HG03469 (cell line): Measurements from ENCODE around the gene KMT2E.
"Not testable (repeated sequence)": the region's sequence is repeated elsewhere in the genome, so short reads cannot be mapped to it uniquely, and the experiment has no call there.

Experiments used
- ATAC-seq: cut with Tn5 transposase; IDR thresholded peaks from one replicate; pipeline ENCODE4 v1.9.1; 2021; ENCODE audit warnings: mild to moderate bottlenecking, moderate library complexity, moderate number of reproducible peaks; ENCODE audit not compliant: unreplicated experiment

The KMT2E gene

DNA sequence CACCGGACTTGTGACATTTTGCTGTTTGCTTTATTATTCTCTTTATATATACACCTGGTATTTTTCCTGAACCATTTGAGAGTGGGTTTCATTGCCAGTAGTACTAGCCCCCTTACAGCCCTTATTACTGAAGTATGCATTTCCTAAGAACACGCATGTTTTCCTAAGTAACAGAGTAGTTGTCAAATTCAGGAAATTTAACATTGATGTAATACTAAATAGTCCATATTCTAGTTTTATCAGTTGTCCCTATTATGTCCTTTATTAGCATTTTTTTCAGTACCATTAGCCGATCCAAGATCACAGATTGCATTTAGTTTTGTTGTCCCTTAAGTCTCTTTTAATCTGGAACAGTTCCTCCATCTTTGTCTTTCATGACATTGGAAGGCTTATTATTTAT lies 8.0 kb downstream of the KMT2E start:
- ATAC-seq = no peak

GRCh38 chr7:105022458-105022857 lies 8.5 kb downstream of the KMT2E start:
- ATAC-seq = no peak

GRCh38 chr7:105024734-105025133 lies 10.7 kb downstream of the KMT2E start:
- no peak for ATAC-seq

DNA sequence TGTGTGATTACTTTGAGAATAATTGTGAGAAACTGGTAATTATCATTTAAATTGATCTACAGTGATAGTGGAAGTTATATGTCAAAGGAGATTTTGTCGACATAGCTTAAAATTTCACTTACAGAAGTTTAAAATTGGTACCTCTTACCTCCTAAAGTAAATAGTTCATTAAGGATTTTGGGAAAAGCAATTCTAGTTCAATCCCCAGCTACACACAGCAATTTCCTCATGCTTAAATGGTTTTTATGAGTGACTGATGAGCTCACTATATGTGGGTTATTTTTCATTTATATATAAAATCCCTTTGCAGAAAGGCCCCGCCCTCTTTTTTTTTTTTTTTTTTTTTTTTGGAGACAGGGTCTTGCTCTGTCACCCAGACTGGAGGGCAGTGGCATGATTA lies 12.7 kb downstream of the KMT2E start:
- no peak for ATAC-seq

- no peak for ATAC-seq
These were observed 13.3 kb downstream of the KMT2E start for GRCh38 chr7:105027176-105027853.

GRCh38 chr7:105028004-105028403 lies 14.0 kb downstream of the KMT2E start:
- no peak for ATAC-seq

GRCh38 chr7:105028941-105029340 lies 14.9 kb downstream of the KMT2E start:
- ATAC-seq = not testable (repeated sequence)

- no peak for ATAC-seq
These were observed 16.4 kb downstream of the KMT2E start for GRCh38 chr7:105030447-105030846.

GRCh38 chr7:105032553-105033214 lies 18.7 kb downstream of the KMT2E start:
- no peak for ATAC-seq

- no peak for ATAC-seq
These were observed 21.3 kb downstream of the KMT2E start for GRCh38 chr7:105035349-105035748.

DNA sequence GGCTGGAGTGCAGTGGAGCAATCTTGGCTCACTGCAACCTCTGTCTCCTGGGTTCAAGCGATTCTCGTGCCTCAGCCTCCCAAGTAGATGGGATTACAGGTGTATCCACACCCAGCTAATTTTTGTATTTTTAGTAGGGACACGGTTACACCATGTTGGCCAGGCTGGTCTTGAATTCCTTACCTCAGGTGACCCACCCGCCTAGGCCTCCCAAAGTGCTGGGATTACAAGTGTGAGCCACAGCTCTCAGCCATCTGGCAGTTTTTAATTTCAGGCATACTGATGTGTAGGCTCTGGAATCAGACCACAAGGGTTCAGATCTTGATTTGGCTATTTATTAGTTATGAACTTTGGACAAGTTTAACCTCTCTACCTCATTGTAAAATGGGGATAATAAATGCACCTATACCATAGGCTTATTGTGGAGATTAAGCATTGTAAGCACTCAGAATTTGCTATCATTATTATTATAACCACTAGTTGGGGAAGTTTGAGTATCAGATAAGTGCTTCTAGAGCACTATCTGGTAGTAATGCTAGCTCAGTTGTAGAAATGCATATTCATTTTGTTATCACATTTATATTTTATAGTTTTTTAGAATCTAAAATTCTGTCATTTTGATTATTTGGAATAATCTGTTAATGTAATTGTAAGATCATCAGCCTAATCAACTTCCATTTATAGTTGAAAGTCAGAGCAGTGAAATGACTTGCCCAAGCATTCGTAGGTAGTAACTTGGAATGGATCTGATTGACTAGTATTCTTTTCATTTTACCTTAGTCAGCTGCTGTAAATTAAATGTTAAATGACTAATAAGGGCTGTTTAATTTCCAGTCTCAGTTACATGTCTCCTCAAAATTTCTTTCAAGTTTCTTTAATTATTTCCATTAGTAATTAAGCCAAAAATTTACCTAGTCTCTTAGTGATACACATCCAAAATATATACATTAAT lies 22.5 kb downstream of the KMT2E start:
- ATAC-seq = no peak

GRCh38 chr7:105037319-105037718 lies 23.3 kb downstream of the KMT2E start:
- ATAC-seq = no peak

DNA sequence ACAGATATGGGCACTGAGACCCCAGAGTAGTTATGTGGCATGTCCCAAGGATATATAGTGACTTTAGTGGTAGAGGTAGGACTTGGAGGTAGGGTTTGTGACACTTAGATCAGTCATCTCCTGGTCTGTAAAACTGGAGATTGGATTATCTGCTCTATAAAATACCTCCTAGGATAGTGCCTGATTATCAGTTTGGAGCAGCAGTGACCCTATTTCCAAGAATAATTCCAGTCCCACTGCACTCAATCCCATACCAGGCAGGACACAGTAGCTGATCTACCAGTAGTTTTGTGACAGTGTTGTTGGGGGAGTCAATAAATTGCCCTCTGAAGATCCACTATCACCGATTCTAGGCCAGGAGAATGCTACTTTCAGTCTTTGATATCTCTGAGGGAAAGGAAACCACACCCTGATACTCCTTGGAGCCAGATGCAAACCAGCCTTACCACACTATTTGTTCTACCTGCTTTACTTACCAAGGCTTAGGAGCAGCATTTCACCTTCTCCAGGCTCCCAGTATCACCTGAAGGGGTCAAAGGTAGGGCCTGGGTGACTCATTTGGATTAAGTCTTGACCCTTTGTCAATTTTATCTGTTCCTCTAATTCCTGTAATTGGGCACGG lies 30.6 kb downstream of the KMT2E start:
- no peak for ATAC-seq

- no peak for ATAC-seq
These were observed 32.4 kb downstream of the KMT2E start for GRCh38 chr7:105046414-105046813.

DNA sequence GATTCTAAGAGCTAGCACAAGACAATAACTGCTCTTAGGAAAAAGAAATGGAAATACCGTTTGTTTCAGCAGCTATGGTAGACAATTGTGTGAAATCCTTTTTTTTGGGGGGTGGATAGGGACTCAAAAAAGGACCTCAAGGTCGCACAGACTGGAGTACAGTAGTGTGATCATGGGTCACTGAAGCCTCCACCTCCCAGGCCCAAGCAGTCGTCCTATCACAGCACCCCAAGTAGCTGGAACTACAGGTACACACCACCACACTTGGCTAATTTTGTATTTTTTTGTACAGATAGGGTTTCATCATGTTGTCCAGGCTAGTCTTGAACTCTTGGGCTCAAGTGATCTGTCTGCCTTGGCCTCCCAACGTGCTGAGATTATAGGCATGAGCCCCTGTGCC lies 33.9 kb downstream of the KMT2E start:
- ATAC-seq = no peak

- no peak for ATAC-seq
These were observed 36.5 kb downstream of the KMT2E start for GRCh38 chr7:105050493-105050892.

- not testable (repeated sequence) for ATAC-seq
These were observed 36.9 kb downstream of the KMT2E start for GRCh38 chr7:105050899-105051298.

- ATAC-seq = no peak
These were observed 41.1 kb downstream of the KMT2E start for GRCh38 chr7:105055084-105055483.

DNA sequence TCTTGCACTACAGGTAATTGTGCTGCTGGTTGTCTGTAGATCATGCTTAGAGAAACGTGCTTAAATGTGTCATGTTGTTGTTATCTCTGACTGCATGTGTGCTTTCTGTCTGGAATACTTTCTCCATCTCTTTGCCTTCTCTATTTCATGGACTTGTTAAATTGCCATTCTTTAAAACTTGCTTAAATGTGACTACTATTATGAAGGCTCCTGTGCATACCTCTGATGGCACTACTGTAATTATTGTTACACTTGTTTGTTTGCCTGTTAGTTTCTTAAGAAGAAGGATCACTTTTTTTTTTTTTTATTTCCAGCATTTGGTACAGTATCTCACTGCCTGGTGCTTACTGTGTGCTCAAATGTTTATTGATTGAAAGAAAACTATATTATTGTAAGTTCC lies 41.6 kb downstream of the KMT2E start:
- no peak for ATAC-seq

- no peak for ATAC-seq
These were observed 43.5 kb downstream of the KMT2E start for GRCh38 chr7:105057472-105057871.

GRCh38 chr7:105060437-105060836 lies 46.4 kb downstream of the KMT2E start:
- ATAC-seq = no peak
